Adrenal gland (tissue), 5 donors: Measurements from ENCODE around the gene PCED1B.

Experiments used
- POLR2A ChIP-seq, 2 donors: fragments of 450-650 bp; IDR thresholded peaks; one replicate each; pipeline ENCODE4 v1.6.1; 2017; ENCODE audit warnings: antibody characterized with exemption in 2 of 2, mild to moderate bottlenecking in 2 of 2, moderate library complexity in 1 of 2
- TF ChIP-seq, protein P1 (sequence below), 6 experiments: fragments of 450-650 bp in 4 of 6; fragments of 200-600 bp in 2 of 6; sonication (generic) in 1 of 6; IDR thresholded peaks; 1 replicate in 5 of 6; 2 replicates in 1 of 6; pipeline versions ENCODE4 v1.5.1 to v1.8.0; 2016 to 2021; ENCODE audit warnings: antibody characterized with exemption in 6 of 6, mild to moderate bottlenecking in 2 of 6, moderate library complexity in 1 of 6
- donor health status: DM: no; HTN: no; CAD: no.

GRCh38 chr12:47249082-47249481 lies 169.7 kb downstream of the PCED1B start:
- TF ChIP-seq, protein P1, sequence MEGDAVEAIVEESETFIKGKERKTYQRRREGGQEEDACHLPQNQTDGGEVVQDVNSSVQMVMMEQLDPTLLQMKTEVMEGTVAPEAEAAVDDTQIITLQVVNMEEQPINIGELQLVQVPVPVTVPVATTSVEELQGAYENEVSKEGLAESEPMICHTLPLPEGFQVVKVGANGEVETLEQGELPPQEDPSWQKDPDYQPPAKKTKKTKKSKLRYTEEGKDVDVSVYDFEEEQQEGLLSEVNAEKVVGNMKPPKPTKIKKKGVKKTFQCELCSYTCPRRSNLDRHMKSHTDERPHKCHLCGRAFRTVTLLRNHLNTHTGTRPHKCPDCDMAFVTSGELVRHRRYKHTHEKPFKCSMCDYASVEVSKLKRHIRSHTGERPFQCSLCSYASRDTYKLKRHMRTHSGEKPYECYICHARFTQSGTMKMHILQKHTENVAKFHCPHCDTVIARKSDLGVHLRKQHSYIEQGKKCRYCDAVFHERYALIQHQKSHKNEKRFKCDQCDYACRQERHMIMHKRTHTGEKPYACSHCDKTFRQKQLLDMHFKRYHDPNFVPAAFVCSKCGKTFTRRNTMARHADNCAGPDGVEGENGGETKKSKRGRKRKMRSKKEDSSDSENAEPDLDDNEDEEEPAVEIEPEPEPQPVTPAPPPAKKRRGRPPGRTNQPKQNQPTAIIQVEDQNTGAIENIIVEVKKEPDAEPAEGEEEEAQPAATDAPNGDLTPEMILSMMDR (IDR thresholded peaks at IDR 0.05), result no peak
- no peak for TF ChIP-seq POLR2A (IDR thresholded peaks at IDR 0.05)
